GM12891 (cell line): ENCODE results near the gene ADA.
"Not testable (repeated sequence)": the region's sequence is repeated elsewhere in the genome, so short reads cannot be mapped to it uniquely, and the experiment has no call there.

ENCODE experiments used
- DNase-seq: peaks from one replicate; pipeline ENCODE4 v3.0.0; 2011; ENCODE audit warnings: low spot score; ENCODE audit not compliant: insufficient read length
- FAIRE-seq: peaks from 2 replicates; lab custom pipeline; 2011; peaks lifted over from hg19 to GRCh38; lab: Jason Lieb, UNC
- PAX5 ChIP-seq: IDR thresholded peaks from 2 replicates; pipeline ENCODE4 v1.6.1; 2011; ENCODE audit warnings: low read length, moderate library complexity, mild to moderate bottlenecking; ENCODE audit not compliant: insufficient read depth, severe bottlenecking
- POLR2A ChIP-seq: IDR thresholded peaks from 2 replicates; pipeline ENCODE4 v1.6.1; 2011; ENCODE audit warnings: low read depth, low read length, control low read depth
- POLR2AphosphoS5 ChIP-seq: IDR thresholded peaks from 2 replicates; pipeline ENCODE4 v1.6.1; 2011; ENCODE audit warnings: low read depth, low read length, control low read depth
- POU2F2 ChIP-seq: IDR thresholded peaks from 2 replicates; pipeline ENCODE4 v1.6.1; 2011; ENCODE audit warnings: low read depth, mild to moderate bottlenecking, control low read depth, low read length, moderate library complexity
- SPI1 ChIP-seq: IDR thresholded peaks from 2 replicates; pipeline ENCODE4 v1.6.1; 2011; ENCODE audit warnings: low read depth, low read length, control low read depth
- TAF1 ChIP-seq: IDR thresholded peaks from 2 replicates; pipeline ENCODE4 v1.6.1; 2011; ENCODE audit warnings: low read depth, low read length, control low read depth

The ADA gene

GRCh38 chr20:44592366-44592765 is 59.1 kb downstream of the ADA start:
- TF ChIP-seq POU2F2 (no peak), POLR2A (no peak), TAF1 (no peak), PAX5 (no peak), SPI1 (no peak), POLR2AphosphoS5 (no peak)
- FAIRE-seq (no peak), DNase-seq (no peak)

- no peak for FAIRE-seq
- DNase-seq, result no peak
- TF ChIP-seq SPI1 (peak; percentile 74), POU2F2 (no peak)
Observed at GRCh38 chr20:44590980-44591778, 60.3 kb downstream of the ADA start.

GRCh38 chr20:44589537-44589936 is 62.0 kb downstream of the ADA start:
- no peak for FAIRE-seq
- DNase-seq, result no peak
- TF ChIP-seq PAX5 (no peak), POLR2A (no peak), POU2F2 (no peak)

- not testable (repeated sequence) for DNase-seq, FAIRE-seq
Observed at GRCh38 chr20:44588321-44588720, 63.2 kb downstream of the ADA start.

- FAIRE-seq, result peak; percentile 28
- DNase-seq, result no peak
- TF ChIP-seq POU2F2 (peak; percentile 60; the same call in 1 of the 2 replicates), SPI1 (peak; percentile 78), POLR2AphosphoS5 (no peak)
Observed at GRCh38 chr20:44587035-44587980, 64.2 kb downstream of the ADA start.

- TF ChIP-seq POLR2AphosphoS5, result 0 out of 2 replicates have a peak, but pooled peaks have one; percentile 27
- peak; percentile 53; the same call in 1 of the 2 replicates for TF ChIP-seq TAF1
- TF ChIP-seq PAX5, result no peak
- 0 out of 2 replicates have a peak, but pooled peaks have one; percentile 31 for TF ChIP-seq POLR2A
- peak; percentile 84 for TF ChIP-seq POU2F2
- TF ChIP-seq SPI1, result peak; percentile 99
- FAIRE-seq (peak; percentile 85), DNase-seq (no peak)
Observed at GRCh38 chr20:44586289-44586911, 65.1 kb downstream of the ADA start.

- DNase-seq (no peak), FAIRE-seq (peak; percentile 89)
- no peak for TF ChIP-seq PAX5
- TF ChIP-seq POU2F2, result peak; percentile 56; the same call in 1 of the 2 replicates
- no peak for TF ChIP-seq TAF1
- TF ChIP-seq POLR2A, result no peak
- TF ChIP-seq SPI1, result peak; percentile 98
- no peak for TF ChIP-seq POLR2AphosphoS5
Observed at GRCh38 chr20:44585057-44585963, 66.2 kb downstream of the ADA start.

- no peak for FAIRE-seq
- TF ChIP-seq POLR2A (no peak), SPI1 (peak; percentile 56), POLR2AphosphoS5 (no peak), POU2F2 (no peak), TAF1 (no peak), PAX5 (no peak)
Observed at GRCh38 chr20:44584162-44584561, 67.3 kb downstream of the ADA start.

GRCh38 chr20:44583157-44583556 is 68.3 kb downstream of the ADA start:
- TF ChIP-seq PAX5 (no peak), POLR2A (no peak), TAF1 (no peak), POLR2AphosphoS5 (no peak), POU2F2 (no peak), SPI1 (no peak)
- DNase-seq (no peak), FAIRE-seq (no peak)

More at GRCh38 chr20:44584162-44584561, 67.3 kb downstream of the ADA start:
- no peak for DNase-seq
